Liver (tissue), 3 donors: ENCODE measurements around the gene FAM181A.

Experiments used
- ZBTB33 ChIP-seq: IDR thresholded peaks from 2 replicates; pipeline ENCODE4 v1.6.1; 2016; ENCODE audit warnings: antibody characterized with exemption
- TF ChIP-seq, protein P1 (sequence below): fragments of 150-350 bp; IDR thresholded peaks from 2 replicates; pipeline ENCODE4 v1.5.1; 2017; ENCODE audit warnings: improper control_type of control experiment, low read depth, low read length; ENCODE audit not compliant: missing input control
- TF ChIP-seq, protein P2 (sequence below): IDR thresholded peaks from 2 replicates; pipeline ENCODE4 v1.6.1; 2016; ENCODE audit warnings: antibody characterized with exemption
- donor health status: healthy.
- donor health status: healthy.

GRCh38 chr14:93923626-93924025 lies 3.5 kb upstream of the FAM181A start:
- TF ChIP-seq, protein P1, sequence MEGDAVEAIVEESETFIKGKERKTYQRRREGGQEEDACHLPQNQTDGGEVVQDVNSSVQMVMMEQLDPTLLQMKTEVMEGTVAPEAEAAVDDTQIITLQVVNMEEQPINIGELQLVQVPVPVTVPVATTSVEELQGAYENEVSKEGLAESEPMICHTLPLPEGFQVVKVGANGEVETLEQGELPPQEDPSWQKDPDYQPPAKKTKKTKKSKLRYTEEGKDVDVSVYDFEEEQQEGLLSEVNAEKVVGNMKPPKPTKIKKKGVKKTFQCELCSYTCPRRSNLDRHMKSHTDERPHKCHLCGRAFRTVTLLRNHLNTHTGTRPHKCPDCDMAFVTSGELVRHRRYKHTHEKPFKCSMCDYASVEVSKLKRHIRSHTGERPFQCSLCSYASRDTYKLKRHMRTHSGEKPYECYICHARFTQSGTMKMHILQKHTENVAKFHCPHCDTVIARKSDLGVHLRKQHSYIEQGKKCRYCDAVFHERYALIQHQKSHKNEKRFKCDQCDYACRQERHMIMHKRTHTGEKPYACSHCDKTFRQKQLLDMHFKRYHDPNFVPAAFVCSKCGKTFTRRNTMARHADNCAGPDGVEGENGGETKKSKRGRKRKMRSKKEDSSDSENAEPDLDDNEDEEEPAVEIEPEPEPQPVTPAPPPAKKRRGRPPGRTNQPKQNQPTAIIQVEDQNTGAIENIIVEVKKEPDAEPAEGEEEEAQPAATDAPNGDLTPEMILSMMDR: no peak
- TF ChIP-seq ZBTB33: no peak
- TF ChIP-seq, protein P2, sequence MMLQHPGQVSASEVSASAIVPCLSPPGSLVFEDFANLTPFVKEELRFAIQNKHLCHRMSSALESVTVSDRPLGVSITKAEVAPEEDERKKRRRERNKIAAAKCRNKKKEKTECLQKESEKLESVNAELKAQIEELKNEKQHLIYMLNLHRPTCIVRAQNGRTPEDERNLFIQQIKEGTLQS: no peak
